DND-41 (cell line): ENCODE data around the gene TOLLIP.

Experiments
- EZH2 ChIP-seq: IDR thresholded peaks from 3 replicates; pipeline ENCODE4 v1.6.1; 2012; ENCODE audit warnings: borderline replicate concordance, low read depth, mild to moderate bottlenecking, moderate library complexity, low read length, inconsistent platforms; ENCODE audit not compliant: severe bottlenecking
- TF ChIP-seq, protein P1 (sequence below): IDR thresholded peaks from 2 replicates; pipeline ENCODE4 v1.5.1; 2012; ENCODE audit warnings: borderline replicate concordance, low read length, moderate library complexity, mild to moderate bottlenecking; ENCODE audit not compliant: poor library complexity, severe bottlenecking; ENCODE audit errors: extremely low read depth

DNA sequence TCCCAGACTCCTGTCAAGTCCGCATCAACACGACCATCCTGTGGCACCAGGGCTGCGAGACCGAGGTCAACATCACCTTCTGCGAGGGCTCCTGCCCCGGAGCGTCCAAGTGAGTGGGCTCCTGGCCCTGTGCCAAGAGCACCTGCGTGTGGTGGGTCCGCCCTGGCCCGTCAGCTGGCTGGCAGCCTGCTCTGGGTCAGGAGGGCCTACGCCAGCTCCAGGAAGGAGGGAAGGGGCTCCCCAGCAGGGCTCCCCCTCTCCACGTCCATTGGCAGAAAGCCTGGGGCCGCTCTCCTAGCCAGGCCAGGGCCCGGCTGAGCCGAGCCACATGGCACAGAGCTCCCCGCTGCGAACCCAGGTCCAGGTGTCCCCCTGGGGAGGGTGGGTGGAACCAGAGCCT, 48.8 kb downstream of the TOLLIP start:
- TF ChIP-seq, protein P1, sequence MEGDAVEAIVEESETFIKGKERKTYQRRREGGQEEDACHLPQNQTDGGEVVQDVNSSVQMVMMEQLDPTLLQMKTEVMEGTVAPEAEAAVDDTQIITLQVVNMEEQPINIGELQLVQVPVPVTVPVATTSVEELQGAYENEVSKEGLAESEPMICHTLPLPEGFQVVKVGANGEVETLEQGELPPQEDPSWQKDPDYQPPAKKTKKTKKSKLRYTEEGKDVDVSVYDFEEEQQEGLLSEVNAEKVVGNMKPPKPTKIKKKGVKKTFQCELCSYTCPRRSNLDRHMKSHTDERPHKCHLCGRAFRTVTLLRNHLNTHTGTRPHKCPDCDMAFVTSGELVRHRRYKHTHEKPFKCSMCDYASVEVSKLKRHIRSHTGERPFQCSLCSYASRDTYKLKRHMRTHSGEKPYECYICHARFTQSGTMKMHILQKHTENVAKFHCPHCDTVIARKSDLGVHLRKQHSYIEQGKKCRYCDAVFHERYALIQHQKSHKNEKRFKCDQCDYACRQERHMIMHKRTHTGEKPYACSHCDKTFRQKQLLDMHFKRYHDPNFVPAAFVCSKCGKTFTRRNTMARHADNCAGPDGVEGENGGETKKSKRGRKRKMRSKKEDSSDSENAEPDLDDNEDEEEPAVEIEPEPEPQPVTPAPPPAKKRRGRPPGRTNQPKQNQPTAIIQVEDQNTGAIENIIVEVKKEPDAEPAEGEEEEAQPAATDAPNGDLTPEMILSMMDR: no peak
- TF ChIP-seq EZH2: no peak
